ENCODE data around the gene PDE9A.

Gene PDE9A

GRCh38 chr21:42746593-42747275 is 93.3 kb downstream of the PDE9A start:
- H3K27ac ChIP-seq (replicated peaks), result peak overlapping the region; percentile 91
- peak; percentile 30 to 92 for DNase-seq (ENCODE audit: low read depth in 1 of 2, low spot score in 1 of 2)
- no peak overlapping the region for H3K4me3 ChIP-seq (replicated peaks; ENCODE audit: insufficient read depth, low read length)
- TF ChIP-seq SPI1 (IDR thresholded peaks at IDR 0.05; ENCODE audit: borderline replicate concordance, low read depth) (peak; percentile 97), REST (IDR thresholded peaks at IDR 0.05; ENCODE audit: insufficient replicate concordance, low read depth) (no peak)
- H3K27me3 ChIP-seq (ENCODE audit: insufficient read depth, poor library complexity, severe bottlenecking), result no peaks in the 10 kb centered on the region

DNA sequence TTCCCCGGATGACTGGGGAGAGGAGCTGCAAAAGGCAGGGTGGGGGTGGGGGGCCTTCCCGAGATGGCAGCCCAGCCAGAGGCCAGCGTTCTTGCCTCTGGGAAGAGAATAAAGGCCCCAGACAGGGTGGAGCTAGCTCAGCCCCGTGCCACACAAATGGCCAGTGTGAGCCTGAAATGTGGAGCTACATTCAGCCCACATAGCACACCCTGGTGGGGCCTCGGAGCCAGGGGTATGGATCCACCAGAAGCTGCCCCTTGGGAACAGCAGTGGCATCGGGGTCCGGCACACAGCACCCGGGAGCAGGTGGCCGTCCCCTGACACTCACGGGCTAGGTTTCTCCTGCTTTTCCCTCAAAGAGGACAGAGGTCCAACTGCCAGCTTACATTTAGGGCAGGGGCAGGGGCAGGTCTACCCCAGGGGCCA is 93.9 kb downstream of the PDE9A start:
- Histone ChIP-seq H3K27me3 (ENCODE audit: insufficient read depth, poor library complexity, severe bottlenecking) (no peaks in the 10 kb centered on the region), H3K4me3 (replicated peaks; ENCODE audit: insufficient read depth, low read length) (no peak overlapping the region), H3K27ac (replicated peaks) (peak overlapping the region; percentile 91)
- no peak for DNase-seq (ENCODE audit: low read depth in 1 of 2, low spot score in 1 of 2)
- TF ChIP-seq SPI1 (IDR thresholded peaks at IDR 0.05; ENCODE audit: borderline replicate concordance, low read depth) (no peak), CTCF (IDR thresholded peaks at IDR 0.05; ENCODE audit: insufficient read depth, low read length) (no peak), GABPA (IDR thresholded peaks at IDR 0.05; ENCODE audit: low read depth) (no peak), POLR2AphosphoS5 (IDR thresholded peaks at IDR 0.05; ENCODE audit: low read depth) (no peak), REST (IDR thresholded peaks at IDR 0.05; ENCODE audit: insufficient replicate concordance, low read depth) (no peak)

DNA sequence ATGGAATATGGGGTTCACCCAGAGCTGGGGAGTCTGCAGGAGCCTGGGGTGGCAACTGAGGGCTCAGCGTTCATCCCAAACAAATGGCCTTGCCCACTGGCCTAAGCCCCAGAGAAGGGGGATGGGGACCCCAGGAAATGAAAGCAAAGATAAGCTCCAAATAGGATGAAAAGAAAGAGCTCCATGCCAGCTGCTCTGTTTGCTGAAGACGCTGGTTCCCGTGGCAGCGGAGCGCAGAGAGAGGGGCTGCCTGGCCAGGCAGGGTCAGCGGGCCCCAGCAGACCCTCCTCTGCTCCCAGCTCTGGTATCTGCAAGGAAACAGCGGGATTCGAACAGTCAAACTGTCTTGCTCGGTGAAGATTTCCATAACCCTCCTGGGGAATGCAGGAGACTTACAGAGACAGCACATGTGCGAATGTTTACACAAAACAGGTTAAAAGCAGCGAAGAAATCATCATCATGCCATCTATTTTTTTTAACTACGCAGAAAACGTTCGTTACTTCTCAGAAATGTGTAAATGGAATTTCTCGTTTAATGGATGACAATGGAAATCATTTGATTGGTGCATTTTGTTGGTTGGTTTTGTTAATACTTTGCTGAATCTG is 94.4 kb downstream of the PDE9A start:
- Histone ChIP-seq H3K4me3 (replicated peaks; ENCODE audit: insufficient read depth, low read length) (no peak overlapping the region), H3K27me3 (ENCODE audit: insufficient read depth, poor library complexity, severe bottlenecking) (no peaks in the 10 kb centered on the region), H3K27ac (replicated peaks) (peak overlapping the region; percentile 91)
- DNase-seq (ENCODE audit: low read depth in 1 of 2, low spot score in 1 of 2), result no peak
- TF ChIP-seq REST (IDR thresholded peaks at IDR 0.05; ENCODE audit: insufficient replicate concordance, low read depth) (no peak), SPI1 (IDR thresholded peaks at IDR 0.05; ENCODE audit: borderline replicate concordance, low read depth) (no peak), CTCF (IDR thresholded peaks at IDR 0.05; ENCODE audit: insufficient read depth, low read length) (no peak), GABPA (IDR thresholded peaks at IDR 0.05; ENCODE audit: low read depth) (no peak), POLR2AphosphoS5 (IDR thresholded peaks at IDR 0.05; ENCODE audit: low read depth) (no peak)
